H9 (cell line): ENCODE results near the gene TCF7L2. TPM values are rescaled to one million over a fixed set of nuclear protein-coding genes. Genes with fewer than 3 reads are reported as not detected.

Experiments
- DNase-seq: peaks from one replicate; pipeline ENCODE4 v3.0.0-alpha.2; 2017
- H2AFZ ChIP-seq: one replicate; pipeline ENCODE4 v1.6.1; 2013; ENCODE audit warnings: mild to moderate bottlenecking, low read length, control low read depth, moderate library complexity
- H2AK5ac ChIP-seq: 2 replicates; pipeline ENCODE4 v1.6.1; 2013; ENCODE audit warnings: low read length, control low read depth, mixed read lengths; ENCODE audit not compliant: insufficient read length
- H2BK120ac ChIP-seq: one replicate; pipeline ENCODE4 v1.6.1; 2013; ENCODE audit warnings: low read depth, mild to moderate bottlenecking, low read length, control low read depth, inconsistent platforms; ENCODE audit not compliant: poor library complexity, severe bottlenecking
- H2BK12ac ChIP-seq: 2 replicates; pipeline ENCODE4 v1.6.1; 2013; ENCODE audit warnings: low read length, control low read depth, mixed read lengths, low read depth; ENCODE audit not compliant: insufficient read length
- H2BK15ac ChIP-seq: 2 replicates; pipeline ENCODE4 v1.6.1; 2013; ENCODE audit warnings: low read depth, low read length, control low read depth
- H2BK20ac ChIP-seq: one replicate; pipeline ENCODE4 v1.6.1; 2013; ENCODE audit warnings: low read depth, mild to moderate bottlenecking, low read length, control low read depth, inconsistent platforms; ENCODE audit not compliant: poor library complexity, severe bottlenecking
- H2BK5ac ChIP-seq: 2 replicates; pipeline ENCODE4 v1.6.1; 2013; ENCODE audit warnings: low read length, control low read depth, mixed read lengths; ENCODE audit not compliant: insufficient read length
- H3K14ac ChIP-seq: 2 replicates; pipeline ENCODE4 v1.6.1; 2013; ENCODE audit warnings: low read length, control low read depth; ENCODE audit not compliant: insufficient read depth
- H3K18ac ChIP-seq: 2 replicates; pipeline ENCODE4 v1.6.1; 2013; ENCODE audit warnings: low read depth, mild to moderate bottlenecking, mixed read lengths, low read length, control low read depth; ENCODE audit not compliant: insufficient read length
- H3K23ac ChIP-seq: 2 replicates; pipeline ENCODE4 v1.6.1; 2013; ENCODE audit warnings: low read length, control low read depth, mixed read lengths, low read depth; ENCODE audit not compliant: insufficient read length
- H3K23me2 ChIP-seq: 2 replicates; pipeline ENCODE4 v1.6.1; 2013; ENCODE audit warnings: low read depth, mild to moderate bottlenecking, mixed read lengths, low read length, control low read depth; ENCODE audit not compliant: insufficient read length, poor library complexity, severe bottlenecking
- H3K27ac ChIP-seq: 2 replicates; pipeline ENCODE4 v1.5.1; 2013; ENCODE audit warnings: low read length, control low read depth, mixed read lengths, low read depth; ENCODE audit not compliant: insufficient read length
- H3K27me3 ChIP-seq: 2 replicates; pipeline ENCODE4 v1.6.1; 2013; ENCODE audit warnings: low read length, control low read depth, inconsistent platforms; ENCODE audit not compliant: insufficient read depth
- H3K4ac ChIP-seq: 2 replicates; pipeline ENCODE4 v1.6.1; 2013; ENCODE audit warnings: low read depth, mild to moderate bottlenecking, control low read depth, inconsistent platforms, low read length, moderate library complexity
- H3K4me1 ChIP-seq: 2 replicates; pipeline ENCODE4 v1.6.1; 2013; ENCODE audit warnings: low read length, control low read depth, inconsistent platforms; ENCODE audit not compliant: insufficient read depth
- H3K4me2 ChIP-seq: 2 replicates; pipeline ENCODE4 v1.6.1; 2013; ENCODE audit warnings: low read length, control low read depth, mixed read lengths; ENCODE audit not compliant: insufficient read length, insufficient read depth
- H3K56ac ChIP-seq: 2 replicates; pipeline ENCODE4 v1.6.1; 2013; ENCODE audit warnings: low read depth, mild to moderate bottlenecking, mixed read lengths, low read length, control low read depth; ENCODE audit not compliant: insufficient read length
- H3K79me1 ChIP-seq: 2 replicates; pipeline ENCODE4 v1.6.1; 2013; ENCODE audit warnings: low read depth, mild to moderate bottlenecking, moderate library complexity, low read length, control low read depth, inconsistent platforms; ENCODE audit not compliant: insufficient read depth, poor library complexity, severe bottlenecking
- H3K79me2 ChIP-seq: 2 replicates; pipeline ENCODE4 v1.6.1; 2013; ENCODE audit warnings: low read length, control low read depth, inconsistent platforms; ENCODE audit not compliant: insufficient read depth
- H3K9ac ChIP-seq: 2 replicates; pipeline ENCODE4 v1.6.1; 2013; ENCODE audit warnings: low read length, control low read depth, mixed read lengths; ENCODE audit not compliant: insufficient read length; ENCODE audit errors: extremely low read depth
- H3K9me3 ChIP-seq: one replicate; pipeline ENCODE4 v1.6.1; 2013; ENCODE audit warnings: low read depth, low read length, inconsistent platforms; ENCODE audit not compliant: control insufficient read depth
- H3T11ph ChIP-seq: one replicate; pipeline ENCODE4 v1.6.1; 2013; ENCODE audit warnings: mild to moderate bottlenecking, low read length, control low read depth, inconsistent platforms
- H4K20me1 ChIP-seq: one replicate; pipeline ENCODE4 v1.6.1; 2013; ENCODE audit not compliant: control insufficient read depth, insufficient read length, insufficient read depth
- H4K5ac ChIP-seq: 2 replicates; pipeline ENCODE4 v1.6.1; 2013; ENCODE audit warnings: low read depth, mild to moderate bottlenecking, mixed read lengths, low read length, control low read depth; ENCODE audit not compliant: insufficient read length
- H4K8ac ChIP-seq: replicated peaks from 2 replicates; pipeline ENCODE4 v1.6.1; 2013; ENCODE audit warnings: low read length, control low read depth, mixed read lengths, low read depth; ENCODE audit not compliant: insufficient read length
- H4K91ac ChIP-seq: 2 replicates; pipeline ENCODE4 v1.6.1; 2013; ENCODE audit warnings: low read depth, mild to moderate bottlenecking, moderate library complexity, mixed read lengths, low read length, control low read depth; ENCODE audit not compliant: insufficient read length
- H3K27ac Mint-ChIP-seq, 3 experiments: 2 replicates in 2 of 3; 3 replicates in 1 of 3; pipeline ENCODE4 v1.8.0; 2020 to 2021; ENCODE audit warnings: mixed read lengths in 3 of 3, mild to moderate bottlenecking in 1 of 3, moderate library complexity in 1 of 3
- H3K27me3 Mint-ChIP-seq: 2 replicates; pipeline ENCODE4 v1.8.0; 2021; ENCODE audit warnings: low read depth, mild to moderate bottlenecking, moderate library complexity, mixed read lengths
- H3K36me3 Mint-ChIP-seq, 3 experiments: 2 replicates in 2 of 3; 3 replicates in 1 of 3; pipeline ENCODE4 v1.8.0; 2020 to 2021; ENCODE audit warnings: low read depth in 3 of 3, mixed read lengths in 3 of 3; ENCODE audit not compliant: insufficient read depth in 1 of 3
- H3K4me1 Mint-ChIP-seq, 2 experiments: 2 replicates each; pipeline ENCODE4 v1.8.0; 2020; ENCODE audit warnings: mixed read lengths in 2 of 2
- H3K4me3 Mint-ChIP-seq, 2 experiments: 2 replicates in 1 of 2; 3 replicates in 1 of 2; pipeline ENCODE4 v1.8.0; 2020 to 2021; ENCODE audit warnings: mild to moderate bottlenecking in 2 of 2, mixed read lengths in 2 of 2, moderate library complexity in 1 of 2
- H3K9me3 Mint-ChIP-seq, 2 experiments: 2 replicates in 1 of 2; 3 replicates in 1 of 2; pipeline ENCODE4 v1.8.0; 2020; ENCODE audit warnings: mild to moderate bottlenecking in 2 of 2, mixed read lengths in 2 of 2, moderate library complexity in 1 of 2
- CTCF ChIP-seq: fragments of 200-600 bp; sonication (generic); conservative IDR thresholded peaks from 3 replicates; pipeline ENCODE4 v1.8.0; 2021; ENCODE audit warnings: antibody characterized with exemption, mild to moderate bottlenecking
- WGBS: extraction: QIAGEN DNeasy Blood & Tissue Kit; methylation state at CpG from one replicate; pipeline ENCODE4 v1.1.7; 2013; ENCODE audit warnings: missing lambda C conversion rate, low lambda C conversion rate, mixed read lengths; ENCODE audit not compliant: insufficient read length; ENCODE audit errors: extremely low coverage; 5-methylcytosine and 5-hydroxymethylcytosine counted together
- total RNA-seq: library from RNA; stranded (reverse); gene quantifications from 2 replicates; pipeline ENCODE4 v1.2.1, GENCODE V29; 2021

Gene TCF7L2
- total RNA-seq, 1 experiment from 2014 or later = 71.1 TPM

GRCh38 chr10:112913661-112914287 lies 36.3 kb upstream of the TCF7L2 start:
- peaks cover under 1% of the 10 kb centered on the region; the same call in 1 of the 2 replicates for H3K4me1 ChIP-seq
- no peak overlapping the region for H4K5ac ChIP-seq
- no peak overlapping the region for H2BK120ac ChIP-seq
- H3K4me3 Mint-ChIP-seq = no peak overlapping the region
- no peak overlapping the region for H2BK5ac ChIP-seq
- no peak overlapping the region for H2AK5ac ChIP-seq
- no peaks in the 10 kb centered on the region for H3K79me1 ChIP-seq
- H3K23ac ChIP-seq = no peak overlapping the region
- no peaks in the 10 kb centered on the region for H4K20me1 ChIP-seq
- no peaks in the 10 kb centered on the region for H3K9me3 ChIP-seq
- H2BK15ac ChIP-seq = no peak overlapping the region
- no peak overlapping the region for H3K4ac ChIP-seq
- no peak overlapping the region for H3K27ac Mint-ChIP-seq
- no peak overlapping the region for H3K27ac ChIP-seq
- H2BK12ac ChIP-seq = no peak overlapping the region
- no peaks in the 10 kb centered on the region for H3K9me3 Mint-ChIP-seq
- peaks cover 41 to 44% of the 10 kb centered on the region in 2 experiments for H3K4me1 Mint-ChIP-seq
- H4K91ac ChIP-seq = no peak overlapping the region
- no peak for TF ChIP-seq CTCF
- H3K14ac ChIP-seq = no peak overlapping the region
- H3T11ph ChIP-seq = no peak overlapping the region
- H3K27me3 ChIP-seq = peaks cover 24% of the 10 kb centered on the region; the same call in 1 of the 2 replicates
- no peak overlapping the region for H2AFZ ChIP-seq
- peaks cover 69% of the 10 kb centered on the region for H3K27me3 Mint-ChIP-seq
- H4K8ac ChIP-seq = no peak overlapping the region
- WGBS = no CpG with 5 or more reads among the region's 9 CpGs
- H3K36me3 Mint-ChIP-seq = no peaks in the 10 kb centered on the region
- no peak for DNase-seq
- H3K56ac ChIP-seq = no peak overlapping the region
- H3K23me2 ChIP-seq = no peaks in the 10 kb centered on the region
- no peak overlapping the region for H3K9ac ChIP-seq
- no peaks in the 10 kb centered on the region for H3K79me2 ChIP-seq
- no peak overlapping the region for H3K18ac ChIP-seq
- H3K4me2 ChIP-seq = no peak overlapping the region
- no peak overlapping the region for H2BK20ac ChIP-seq
